ENCODE measurements around the gene EREG.
A peak's percentile ranks its signal among the peaks of the same experiment; 100 is the strongest.

EREG gene, protein sequence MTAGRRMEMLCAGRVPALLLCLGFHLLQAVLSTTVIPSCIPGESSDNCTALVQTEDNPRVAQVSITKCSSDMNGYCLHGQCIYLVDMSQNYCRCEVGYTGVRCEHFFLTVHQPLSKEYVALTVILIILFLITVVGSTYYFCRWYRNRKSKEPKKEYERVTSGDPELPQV

GRCh38 chr4:74364652-74365491, at the start of gene EREG:
Gene EREG (plus strand): TSS chr4:74365145. CDS start chr4:74365309, 164 bp downstream.
- peak within 1 kb of the TSS; percentile 95 for H3K27ac ChIP-seq
- no peak for DNase-seq (ENCODE audit: low read depth, low spot score)

- H3K27ac ChIP-seq, result peak overlapping the region; percentile 77
- DNase-seq (ENCODE audit: low read depth, low spot score), result no peak
Observed at GRCh38 chr4:74315376-74315775, 49.6 kb upstream of the EREG start.

- peak overlapping the region; percentile 77 for H3K27ac ChIP-seq
- DNase-seq (ENCODE audit: low read depth, low spot score), result no peak
Observed at GRCh38 chr4:74316397-74316796, 48.5 kb upstream of the EREG start.

- peak overlapping the region; percentile 77 for H3K27ac ChIP-seq
- DNase-seq (ENCODE audit: low read depth, low spot score), result no peak
Observed at GRCh38 chr4:74317616-74318246, 47.2 kb upstream of the EREG start.

DNA sequence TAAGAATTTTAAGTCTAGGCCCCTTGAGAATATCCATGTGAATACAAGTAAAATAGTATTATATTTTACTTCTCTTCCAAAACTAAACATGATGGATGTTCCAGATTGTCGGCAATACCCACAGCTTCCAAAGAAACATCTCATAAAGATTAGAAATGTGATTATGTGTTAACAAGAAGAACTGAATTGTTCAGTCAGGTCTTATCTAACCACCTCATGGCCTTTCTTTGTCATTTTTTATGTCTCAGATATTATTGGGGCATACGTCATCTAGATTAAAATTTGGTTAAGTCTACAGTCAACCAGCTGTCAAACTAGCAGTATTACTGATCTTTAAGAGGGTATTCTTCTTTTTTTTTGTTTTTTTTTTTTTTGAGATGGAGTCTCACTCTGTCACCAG, 46.7 kb upstream of the EREG start:
- DNase-seq (ENCODE audit: low read depth, low spot score), result no peak
- peak overlapping the region; percentile 77 for H3K27ac ChIP-seq

GRCh38 chr4:74319470-74319869, 45.5 kb upstream of the EREG start:
- peak overlapping the region; percentile 77 for H3K27ac ChIP-seq
- no peak for DNase-seq (ENCODE audit: low read depth, low spot score)

GRCh38 chr4:74320559-74321118, 44.3 kb upstream of the EREG start:
- peak overlapping the region; percentile 77 for H3K27ac ChIP-seq
- DNase-seq (ENCODE audit: low read depth, low spot score), result peak; percentile 87

DNA sequence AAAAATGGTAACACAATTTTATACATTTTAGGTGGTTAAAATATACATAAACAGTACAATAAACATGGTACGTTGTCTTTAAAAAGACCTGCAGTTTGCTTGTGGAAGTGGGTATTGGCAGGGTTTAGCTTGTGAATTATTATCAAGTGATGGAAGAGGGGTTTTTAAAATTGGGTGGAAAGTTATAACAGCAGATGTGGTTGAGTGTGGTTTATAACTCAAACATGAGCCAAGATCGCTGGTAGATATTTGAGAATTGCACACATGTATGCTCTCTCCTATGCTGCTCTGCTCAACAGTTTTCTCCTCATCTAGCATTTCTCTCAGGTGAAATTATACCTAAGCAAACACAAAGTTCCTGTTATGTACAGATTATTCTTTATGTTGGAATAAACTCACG, 42.6 kb upstream of the EREG start:
- no peak for DNase-seq (ENCODE audit: low read depth, low spot score)
- H3K27ac ChIP-seq, result no peak overlapping the region

DNA sequence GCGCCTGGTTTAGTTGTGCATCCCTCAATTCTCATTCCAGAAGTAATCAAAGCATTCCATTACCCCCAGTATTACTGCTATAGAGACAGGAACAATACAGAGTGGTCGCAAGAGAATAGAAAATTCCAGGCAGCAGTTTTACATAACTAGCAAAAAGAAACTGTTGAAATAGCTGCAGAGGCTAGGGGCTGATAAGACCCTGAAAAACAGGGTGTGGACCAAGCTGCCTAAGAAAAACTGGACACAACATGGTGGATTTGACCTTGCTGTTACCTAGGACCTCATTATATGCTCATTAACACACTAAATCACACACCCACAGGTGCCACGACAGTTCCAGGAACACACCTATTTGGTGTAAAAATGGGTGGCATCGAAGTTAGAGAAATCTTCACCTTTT, 41.3 kb upstream of the EREG start:
- no peak for DNase-seq (ENCODE audit: low read depth, low spot score)
- H3K27ac ChIP-seq, result no peak overlapping the region

DNA sequence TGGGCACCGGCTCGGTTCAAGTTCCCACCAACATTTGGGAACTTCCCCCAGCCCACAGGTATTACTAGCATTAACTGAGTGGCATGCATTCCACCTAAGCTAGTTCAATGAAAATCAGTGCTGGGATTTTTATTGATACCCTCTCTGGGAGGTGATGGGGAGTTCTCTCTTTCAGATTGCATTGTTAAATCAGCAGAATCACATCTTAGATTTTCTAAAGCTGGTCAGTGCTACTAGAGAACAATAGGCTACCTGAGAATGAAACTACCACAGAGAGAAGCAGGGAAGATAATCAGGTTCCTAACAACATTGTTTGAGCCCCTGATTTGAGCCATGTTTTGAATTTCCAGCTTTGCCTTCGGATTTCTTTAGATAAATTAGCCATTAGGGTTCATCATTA, 40.7 kb upstream of the EREG start:
- H3K27ac ChIP-seq, result no peak overlapping the region
- no peak for DNase-seq (ENCODE audit: low read depth, low spot score)

- DNase-seq (ENCODE audit: low read depth, low spot score), result no peak
- H3K27ac ChIP-seq, result no peak overlapping the region
Observed at GRCh38 chr4:74325886-74326285, 39.1 kb upstream of the EREG start.

GRCh38 chr4:74327762-74328161, 37.2 kb upstream of the EREG start:
- DNase-seq (ENCODE audit: low read depth, low spot score), result no peak
- peak overlapping the region; percentile 91 for H3K27ac ChIP-seq

DNA sequence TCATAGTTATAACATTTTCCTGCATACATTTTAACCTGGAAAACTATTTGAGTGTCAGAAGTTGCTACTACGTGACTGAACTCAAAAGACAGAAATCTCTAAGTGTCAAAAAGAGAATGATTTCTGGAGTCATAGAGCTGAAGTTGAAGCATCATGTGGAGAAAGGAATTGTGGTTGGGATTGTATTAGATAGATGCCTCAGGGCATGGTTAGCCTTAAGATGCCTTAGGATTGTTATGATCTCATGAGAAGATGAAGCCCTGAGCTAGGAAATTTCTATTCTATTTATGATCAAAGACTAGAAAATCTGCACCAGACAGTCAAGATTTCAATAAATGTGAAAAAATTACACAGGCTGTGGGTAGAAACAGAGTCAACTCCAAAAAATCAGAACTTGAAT, 36.4 kb upstream of the EREG start:
- peak overlapping the region; percentile 91 for H3K27ac ChIP-seq

GRCh38 chr4:74329307-74329706, 35.6 kb upstream of the EREG start:
- no peak for DNase-seq (ENCODE audit: low read depth, low spot score)
- peak overlapping the region; percentile 91 for H3K27ac ChIP-seq

More for the DNA sequence above, 36.4 kb upstream of the EREG start:
- DNase-seq (ENCODE audit: low read depth, low spot score), result no peak

DNA sequence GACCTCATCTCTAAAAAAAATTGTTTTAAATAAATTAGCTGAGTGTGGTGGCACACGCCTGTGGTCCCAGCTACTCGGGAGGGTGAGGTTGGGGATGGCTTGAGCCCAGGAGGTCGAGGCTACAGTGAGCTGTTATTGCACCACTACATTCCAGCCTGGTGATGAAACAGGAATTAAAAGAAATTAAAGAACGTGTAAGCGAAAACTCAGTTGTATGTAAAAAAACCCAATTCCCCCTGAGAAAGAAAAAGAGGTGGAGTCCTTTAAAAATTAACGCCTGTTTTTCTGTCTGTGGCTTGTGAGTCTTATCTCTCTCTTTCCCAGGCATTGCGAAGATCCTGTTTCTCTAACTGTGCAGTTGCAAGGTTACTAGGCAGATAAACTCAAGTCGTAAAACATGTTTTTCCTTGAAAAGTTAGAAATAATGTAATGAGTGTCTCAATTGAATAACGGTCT, 34.6 kb upstream of the EREG start:
- H3K27ac ChIP-seq, result no peak overlapping the region
- DNase-seq (ENCODE audit: low read depth, low spot score), result no peak

DNA sequence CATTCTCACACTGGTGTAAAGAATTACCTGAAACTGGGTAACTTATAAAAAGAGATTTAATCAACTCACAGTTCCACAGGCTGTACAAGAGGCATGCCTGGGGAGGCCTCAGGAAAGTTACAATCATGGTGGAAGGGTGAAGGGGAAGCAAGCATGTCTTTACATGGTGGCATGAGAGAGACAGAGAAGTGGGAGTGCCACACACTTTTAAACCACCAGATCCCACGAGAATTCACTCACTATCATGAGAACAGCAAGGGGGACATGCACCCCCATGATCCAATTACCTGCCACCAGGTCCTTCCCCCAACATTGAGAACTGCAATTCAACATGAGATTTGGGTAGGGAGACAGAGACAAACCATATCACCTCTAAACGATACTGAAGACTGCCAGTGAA, 33.7 kb upstream of the EREG start:
- no peak overlapping the region for H3K27ac ChIP-seq
- no peak for DNase-seq (ENCODE audit: low read depth, low spot score)

DNA sequence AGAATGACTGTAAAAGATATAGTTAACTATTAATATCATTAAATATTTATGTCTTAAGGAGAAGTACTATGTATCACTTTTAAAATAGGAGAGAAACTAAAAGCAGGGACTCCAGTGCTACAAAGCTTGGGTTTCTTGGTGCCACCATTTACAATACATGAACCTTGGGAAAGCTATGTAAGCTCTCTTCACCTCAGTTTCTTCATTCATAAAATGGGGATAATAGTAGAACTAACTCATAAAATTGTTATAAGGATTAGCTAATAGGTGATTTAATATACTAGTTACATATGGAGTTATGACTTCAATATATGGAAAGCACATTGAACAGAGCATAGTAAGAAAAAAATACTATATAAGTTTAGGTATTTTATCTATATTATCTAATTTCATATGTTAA, 33.0 kb upstream of the EREG start:
- DNase-seq (ENCODE audit: low read depth, low spot score), result no peak
- H3K27ac ChIP-seq, result no peak overlapping the region

DNA sequence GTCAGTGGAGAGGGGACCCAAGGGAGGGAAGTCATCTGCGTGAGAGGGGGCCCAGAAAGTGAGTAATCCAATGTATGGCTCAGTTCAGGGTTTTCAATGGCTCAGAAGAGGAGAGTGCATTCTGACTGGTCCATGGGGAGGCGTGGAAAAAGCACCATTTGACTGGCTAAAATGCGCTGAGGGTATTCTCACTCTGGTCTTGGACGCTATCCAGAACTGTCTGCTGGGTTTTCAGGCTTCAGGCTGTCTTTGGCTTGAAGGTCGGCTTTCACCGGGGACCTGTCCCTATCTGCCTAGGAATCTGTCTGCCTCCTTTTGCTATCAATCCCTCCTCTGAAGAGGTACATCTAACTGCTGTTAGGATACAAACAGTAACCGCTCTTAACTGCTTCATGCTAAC, 30.3 kb upstream of the EREG start:
- H3K27ac ChIP-seq, result no peak overlapping the region
- no peak for DNase-seq (ENCODE audit: low read depth, low spot score)

GRCh38 chr4:74335341-74336021, 29.5 kb upstream of the EREG start:
- no peak overlapping the region for H3K27ac ChIP-seq

DNA sequence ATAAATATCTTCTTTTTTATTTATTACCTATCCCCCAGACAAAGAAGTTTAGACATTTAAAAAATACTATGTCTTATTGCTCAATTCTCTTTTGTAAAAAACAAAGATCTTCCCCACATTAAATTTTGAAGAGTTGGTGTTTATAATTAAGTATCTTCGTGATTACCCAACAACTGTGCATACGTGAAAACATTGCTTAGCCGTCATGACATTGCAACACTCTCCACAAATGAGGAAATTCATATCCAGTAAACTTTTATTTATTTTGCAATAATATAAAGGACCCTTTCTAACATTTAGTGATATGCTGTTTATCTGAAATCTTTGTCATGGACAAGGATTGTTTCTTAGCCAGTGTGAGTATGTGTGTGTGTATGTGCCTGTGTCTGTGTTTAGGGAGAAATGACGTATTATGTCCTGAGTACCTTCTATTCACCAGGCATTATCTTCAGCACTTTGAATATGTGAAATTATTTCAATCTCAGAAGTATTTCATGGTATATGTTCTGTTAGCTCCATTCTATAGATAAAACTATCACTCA, 26.1 kb upstream of the EREG start:
- no peak for DNase-seq (ENCODE audit: low read depth, low spot score)
- no peak overlapping the region for H3K27ac ChIP-seq

More at GRCh38 chr4:74335341-74336021, 29.5 kb upstream of the EREG start:
- no peak for DNase-seq (ENCODE audit: low read depth, low spot score)
